Liver (tissue), 3 donors: ENCODE data around the gene PNKP.

ENCODE experiments used
- CTCF ChIP-seq: fragments of 150-350 bp; IDR thresholded peaks from 2 replicates; pipeline ENCODE4 v1.5.1; 2017; ENCODE audit warnings: improper control_type of control experiment, low read depth, low read length; ENCODE audit not compliant: missing input control
- FOXA2 ChIP-seq: IDR thresholded peaks from 2 replicates; pipeline ENCODE4 v1.6.1; 2016; ENCODE audit warnings: antibody characterized with exemption
- RAD21 ChIP-seq, 2 donors: IDR thresholded peaks; 2 replicates each; pipeline ENCODE4 v1.6.1; 2016; ENCODE audit warnings: antibody characterized with exemption in 2 of 2, mild to moderate bottlenecking in 2 of 2
- REST ChIP-seq: IDR thresholded peaks from 2 replicates; pipeline ENCODE4 v1.6.1; 2016; ENCODE audit warnings: antibody characterized with exemption, mild to moderate bottlenecking
- SP1 ChIP-seq: IDR thresholded peaks from 2 replicates; pipeline ENCODE4 v1.6.1; 2018; ENCODE audit warnings: antibody characterized with exemption, mild to moderate bottlenecking
- TAF1 ChIP-seq: conservative IDR thresholded peaks from 2 replicates; pipeline ENCODE4 v1.6.1; 2016; ENCODE audit warnings: antibody characterized with exemption, mild to moderate bottlenecking
- donor health status: healthy.
- donor health status: healthy.

- TF ChIP-seq CTCF: no peak
- TF ChIP-seq TAF1: no peak
- TF ChIP-seq RAD21 (IDR thresholded peaks at IDR 0.05): no peak
- no peak for TF ChIP-seq REST
- TF ChIP-seq FOXA2: no peak
- no peak for TF ChIP-seq SP1
Observed at GRCh38 chr19:49857061-49857837, 10.1 kb downstream of the PNKP start.
